Right lobe of liver (tissue), 4 donors: ENCODE data around the gene FMN1.

Experiments
- CTCF ChIP-seq, 4 donors: fragments of 200-600 bp in 3 of 4; fragments of 450-650 bp in 1 of 4; IDR thresholded peaks; one replicate each; pipeline versions ENCODE4 v1.5.1 to v1.8.0; 2016 to 2022; ENCODE audit warnings: antibody characterized with exemption in 4 of 4, mild to moderate bottlenecking in 2 of 4
- POLR2A ChIP-seq: fragments of 450-650 bp; IDR thresholded peaks from one replicate; pipeline ENCODE4 v1.6.1; 2017; ENCODE audit warnings: antibody characterized with exemption, mild to moderate bottlenecking
- donor health status: DM: no; HTN: no; CAD: no.
- donor health status: DM: no; HTN: no; CAD: no.
- donor health status: DM: no; HTN: yes; CAD: no.

- TF ChIP-seq CTCF (IDR thresholded peaks at IDR 0.05) (no peak), POLR2A (no peak)
These were observed 36.1 kb downstream of the FMN1 start for GRCh38 chr15:33158366-33158765.
